K562 (cell line): ENCODE data around the gene PDCD6IP. TPM values are rescaled to one million over a fixed set of nuclear protein-coding genes. Genes with fewer than 3 reads are reported as not detected.
A peak's percentile ranks its signal among the peaks of the same experiment; 100 is the strongest.

Experiments used
- FOXK1 ChIP-seq: sonication (generic); formaldehyde crosslinking; IDR thresholded peaks from 2 replicates; pipeline ENCODE4 v1.8.0; 2022; ENCODE audit warnings: missing genetic modification reagents, mild to moderate bottlenecking, borderline replicate concordance
- PCBP1 ChIP-seq: fragments of 200-400 bp; formaldehyde crosslinking; IDR thresholded peaks from 2 replicates; pipeline ENCODE4 v1.6.1; 2018; ENCODE audit warnings: mild to moderate bottlenecking, low read depth, low read length; ENCODE audit not compliant: poor library complexity, severe bottlenecking
- REST ChIP-seq, 2 experiments: fragments of 450-650 bp; formaldehyde crosslinking in 1 of 2; IDR thresholded peaks; 2 replicates each; pipeline versions ENCODE4 v1.4.0 to v1.6.1; 2014 to 2020; ENCODE audit warnings: mild to moderate bottlenecking in 2 of 2, borderline replicate concordance in 1 of 2, low read depth in 1 of 2
- SRSF3 ChIP-seq: fragments of 200-400 bp; formaldehyde crosslinking; IDR thresholded peaks from 2 replicates; pipeline ENCODE4 v1.6.1; 2016; ENCODE audit warnings: mild to moderate bottlenecking, low read length, moderate library complexity; ENCODE audit not compliant: insufficient read depth
- STAT6 ChIP-seq: sonication (generic); formaldehyde crosslinking; IDR thresholded peaks from 2 replicates; pipeline ENCODE4 v1.8.1; 2023; ENCODE audit warnings: mild to moderate bottlenecking, missing genetic modification reagents
- ZSCAN32 ChIP-seq: fragments of 450-650 bp; formaldehyde crosslinking; IDR thresholded peaks from 2 replicates; pipeline ENCODE4 v1.4.0; 2020; ENCODE audit warnings: mild to moderate bottlenecking, moderate library complexity
- polyA plus RNA-seq, 8 experiments: library from polyadenylated mRNA; depleted of rRNA in 4 of 8; stranded (reverse) in 5 of 8; unstranded in 3 of 8; fragments of >200 nt; fragmentation: Nextera tagmentation in 2 of 8; fragmentation: Illumina TruSeq in 1 of 8; extraction: Ambion mirVana in 2 of 8; extraction: Trizol in 1 of 8; gene quantifications; 2 replicates each; pipeline versions ENCODE4 v1.2.1 to v1.2.3, GENCODE V29; 2011 to 2014; ENCODE audit warnings: inconsistent platforms in 1 of 8, missing spikeins in 1 of 8
- total RNA-seq, 7 experiments: library from RNA; depleted of rRNA in 6 of 7; stranded (reverse); fragments of >200 nt in 6 of 7; fragmentation: Illumina TruSeq in 2 of 7; extraction: Trizol in 2 of 7; gene quantifications; 2 replicates each; pipeline versions ENCODE4 v1.2.1 to v1.2.3, GENCODE V29; 2011 to 2021; ENCODE audit warnings: low replicate concordance in 1 of 7
- TF ChIP-seq, protein P1 (sequence below): sonication (generic); formaldehyde crosslinking; IDR thresholded peaks from 2 replicates; pipeline ENCODE4 v1.8.0; 2022; ENCODE audit warnings: mild to moderate bottlenecking, missing genetic modification reagents

Gene PDCD6IP
- total and polyA plus RNA-seq, 9 of the 15 experiments (the other 6 are each of a cell fraction or from before 2014, with no cell fraction given): 40.2 to 302 (median 122) TPM

GRCh38 chr3:33900809-33901505 lies 102.5 kb downstream of the PDCD6IP start (continued):
- peak; percentile 10; the same call in 1 of the 2 replicates for TF ChIP-seq REST (IDR thresholded peaks at IDR 0.05; ENCODE audit: borderline replicate concordance)
- TF ChIP-seq REST (CRISPR knock-in tag; IDR thresholded peaks at IDR 0.05; ENCODE audit: low read depth): no peak; the same call in 1 of the 2 replicates
- TF ChIP-seq PCBP1: no peak
- TF ChIP-seq SRSF3: no peak
- TF ChIP-seq ZSCAN32 (CRISPR knock-in tag): peak; percentile 13
- TF ChIP-seq, protein P1, sequence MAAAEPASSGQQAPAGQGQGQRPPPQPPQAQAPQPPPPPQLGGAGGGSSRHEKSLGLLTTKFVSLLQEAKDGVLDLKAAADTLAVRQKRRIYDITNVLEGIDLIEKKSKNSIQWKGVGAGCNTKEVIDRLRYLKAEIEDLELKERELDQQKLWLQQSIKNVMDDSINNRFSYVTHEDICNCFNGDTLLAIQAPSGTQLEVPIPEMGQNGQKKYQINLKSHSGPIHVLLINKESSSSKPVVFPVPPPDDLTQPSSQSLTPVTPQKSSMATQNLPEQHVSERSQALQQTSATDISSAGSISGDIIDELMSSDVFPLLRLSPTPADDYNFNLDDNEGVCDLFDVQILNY (CRISPR knock-in tag): no peak; the same call in 1 of the 2 replicates
- peak; percentile 16; the same call in 1 of the 2 replicates for TF ChIP-seq FOXK1 (CRISPR knock-in tag)
- TF ChIP-seq STAT6 (CRISPR knock-in tag): no peak; the same call in 1 of the 2 replicates
